ENCODE data around the gene PHF21B.

The PHF21B gene

DNA sequence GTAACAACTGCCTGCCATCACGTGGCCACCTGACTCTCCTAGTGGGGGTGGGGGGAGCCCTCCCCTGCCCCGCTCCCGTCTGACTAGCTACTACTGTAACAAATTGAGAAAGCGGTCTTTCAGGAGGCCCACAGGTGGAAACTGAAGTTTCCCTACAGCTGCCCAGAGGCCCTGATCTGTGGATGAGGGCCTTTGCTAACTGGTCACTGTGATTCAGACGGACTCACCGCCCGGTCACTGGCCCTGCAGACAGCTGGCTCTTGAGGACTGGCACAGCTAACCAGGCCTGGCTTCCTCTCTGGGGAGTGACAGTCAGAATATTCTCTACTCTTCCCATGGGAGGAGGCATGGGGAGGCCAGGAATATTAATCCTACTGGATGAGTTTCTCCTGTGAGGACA, 140.6 kb downstream of the PHF21B start:
- TF ChIP-seq, protein P1, sequence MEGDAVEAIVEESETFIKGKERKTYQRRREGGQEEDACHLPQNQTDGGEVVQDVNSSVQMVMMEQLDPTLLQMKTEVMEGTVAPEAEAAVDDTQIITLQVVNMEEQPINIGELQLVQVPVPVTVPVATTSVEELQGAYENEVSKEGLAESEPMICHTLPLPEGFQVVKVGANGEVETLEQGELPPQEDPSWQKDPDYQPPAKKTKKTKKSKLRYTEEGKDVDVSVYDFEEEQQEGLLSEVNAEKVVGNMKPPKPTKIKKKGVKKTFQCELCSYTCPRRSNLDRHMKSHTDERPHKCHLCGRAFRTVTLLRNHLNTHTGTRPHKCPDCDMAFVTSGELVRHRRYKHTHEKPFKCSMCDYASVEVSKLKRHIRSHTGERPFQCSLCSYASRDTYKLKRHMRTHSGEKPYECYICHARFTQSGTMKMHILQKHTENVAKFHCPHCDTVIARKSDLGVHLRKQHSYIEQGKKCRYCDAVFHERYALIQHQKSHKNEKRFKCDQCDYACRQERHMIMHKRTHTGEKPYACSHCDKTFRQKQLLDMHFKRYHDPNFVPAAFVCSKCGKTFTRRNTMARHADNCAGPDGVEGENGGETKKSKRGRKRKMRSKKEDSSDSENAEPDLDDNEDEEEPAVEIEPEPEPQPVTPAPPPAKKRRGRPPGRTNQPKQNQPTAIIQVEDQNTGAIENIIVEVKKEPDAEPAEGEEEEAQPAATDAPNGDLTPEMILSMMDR (IDR thresholded peaks at IDR 0.05; ENCODE audit: control insufficient read depth, insufficient read depth, low read depth, low read length, missing control alignments) = no peak
- no peak for DNase-seq (ENCODE audit: low read depth)
- no peak overlapping the region for H3K4me3 ChIP-seq (ENCODE audit: control insufficient read depth, low read depth, low read length)

DNA sequence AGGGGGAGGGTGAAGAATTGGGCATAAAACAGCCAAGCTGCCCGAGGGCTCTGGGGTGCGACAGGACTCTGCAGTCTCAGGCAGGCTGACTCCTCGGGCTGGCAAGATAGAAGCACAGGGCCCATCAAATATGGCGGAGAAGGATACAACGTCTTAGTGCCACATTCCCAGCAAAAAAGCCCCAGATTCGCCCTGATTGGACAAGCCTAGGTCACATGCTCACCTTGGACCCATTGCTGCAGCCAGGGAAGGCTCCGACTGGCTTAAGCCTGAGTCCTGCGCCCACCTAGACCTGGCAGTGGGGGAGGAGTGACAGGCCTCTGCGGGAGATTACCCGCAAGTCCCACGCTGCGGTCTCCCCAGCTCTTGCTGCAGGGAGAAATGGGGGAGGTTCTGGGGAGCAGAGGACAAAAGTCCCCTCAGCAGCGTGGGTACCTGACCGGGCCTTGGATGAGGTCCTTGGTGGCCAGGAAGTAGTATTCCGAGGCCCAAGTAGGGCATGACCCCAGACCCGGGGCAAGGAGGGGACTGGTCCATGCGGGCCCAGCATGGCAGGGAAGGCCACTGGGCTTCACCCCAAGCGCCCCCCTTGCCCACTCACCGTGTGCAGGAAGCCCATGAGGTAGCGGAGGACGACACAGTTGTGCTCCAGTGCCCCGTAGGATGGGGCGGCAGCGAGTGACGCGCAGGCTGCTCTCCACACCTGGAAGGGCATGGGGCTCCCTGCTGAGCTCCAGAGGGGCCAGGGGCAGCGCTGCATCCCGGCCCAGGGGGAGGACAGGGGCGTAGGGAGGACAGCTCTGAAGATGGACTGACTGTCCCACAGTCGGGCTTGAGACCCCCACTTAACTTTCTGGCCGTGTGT, 144.4 kb downstream of the PHF21B start:
- no peak for DNase-seq (ENCODE audit: low read depth)
- no peak overlapping the region for H3K4me3 ChIP-seq (ENCODE audit: control insufficient read depth, low read depth, low read length)
- TF ChIP-seq, protein P1 (IDR thresholded peaks at IDR 0.05; ENCODE audit: control insufficient read depth, insufficient read depth, low read depth, low read length, missing control alignments) = no peak

DNA sequence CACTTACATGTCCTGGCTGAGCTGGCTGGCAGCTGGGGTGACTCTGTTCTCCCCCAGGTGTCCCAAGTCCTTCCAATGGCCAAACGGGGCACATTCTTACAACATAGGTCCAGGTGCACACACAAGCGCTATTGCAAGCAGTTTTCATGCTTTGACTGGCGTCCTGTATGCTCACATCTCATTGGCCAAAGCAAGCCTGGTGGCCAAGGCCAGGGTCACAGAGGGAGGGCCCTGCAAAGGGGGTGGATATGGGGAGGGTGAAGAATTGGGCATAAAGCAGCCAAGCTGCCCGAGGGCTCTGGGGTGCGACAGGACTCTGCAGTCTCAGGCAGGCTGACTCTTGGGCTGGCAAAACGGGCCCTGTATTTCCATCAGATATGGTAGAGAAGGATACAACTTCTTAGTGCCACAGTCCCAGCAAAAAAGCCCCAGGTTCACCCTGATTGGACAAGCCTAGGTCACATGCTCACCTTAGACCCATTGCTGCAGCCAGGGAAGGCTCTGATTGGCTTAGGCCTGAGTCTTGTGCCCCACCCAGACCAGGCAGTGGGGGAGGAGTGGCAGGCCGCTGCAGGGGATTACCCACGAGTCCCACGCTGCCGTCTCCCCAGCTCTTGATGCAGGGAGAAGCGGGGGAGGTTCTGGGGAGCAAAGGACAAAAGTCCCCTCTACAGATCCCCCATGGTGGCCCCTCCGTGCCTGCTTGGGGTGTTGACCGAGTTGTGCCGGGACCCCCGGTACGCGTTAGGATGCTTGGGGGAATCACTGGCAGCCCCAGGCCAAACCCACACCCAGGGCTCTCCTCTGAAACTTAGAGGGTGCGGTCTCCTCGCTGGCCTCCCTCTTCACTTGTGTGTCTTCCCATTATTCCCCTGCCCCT, 146.6 kb downstream of the PHF21B start:
- H3K4me3 ChIP-seq (ENCODE audit: control insufficient read depth, low read depth, low read length) = no peak overlapping the region
- DNase-seq (ENCODE audit: low read depth) = no peak
- TF ChIP-seq, protein P1 (IDR thresholded peaks at IDR 0.05; ENCODE audit: control insufficient read depth, insufficient read depth, low read depth, low read length, missing control alignments) = no peak

DNA sequence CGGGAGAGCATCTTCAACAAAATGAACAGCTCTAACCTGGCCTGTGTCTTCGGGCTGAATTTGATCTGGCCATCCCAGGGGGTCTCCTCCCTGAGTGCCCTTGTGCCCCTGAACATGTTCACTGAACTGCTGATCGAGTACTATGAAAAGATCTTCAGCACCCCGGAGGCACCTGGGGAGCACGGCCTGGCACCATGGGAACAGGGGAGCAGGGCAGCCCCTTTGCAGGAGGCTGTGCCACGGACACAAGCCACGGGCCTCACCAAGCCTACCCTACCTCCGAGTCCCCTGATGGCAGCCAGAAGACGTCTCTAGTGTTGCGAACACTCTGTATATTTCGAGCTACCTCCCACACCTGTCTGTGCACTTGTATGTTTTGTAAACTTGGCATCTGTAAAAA, 147.5 kb downstream of the PHF21B start:
- TF ChIP-seq, protein P1 (IDR thresholded peaks at IDR 0.05; ENCODE audit: control insufficient read depth, insufficient read depth, low read depth, low read length, missing control alignments) = no peak
- no peak overlapping the region for H3K4me3 ChIP-seq (ENCODE audit: control insufficient read depth, low read depth, low read length)
- DNase-seq (ENCODE audit: low read depth) = no peak

DNA sequence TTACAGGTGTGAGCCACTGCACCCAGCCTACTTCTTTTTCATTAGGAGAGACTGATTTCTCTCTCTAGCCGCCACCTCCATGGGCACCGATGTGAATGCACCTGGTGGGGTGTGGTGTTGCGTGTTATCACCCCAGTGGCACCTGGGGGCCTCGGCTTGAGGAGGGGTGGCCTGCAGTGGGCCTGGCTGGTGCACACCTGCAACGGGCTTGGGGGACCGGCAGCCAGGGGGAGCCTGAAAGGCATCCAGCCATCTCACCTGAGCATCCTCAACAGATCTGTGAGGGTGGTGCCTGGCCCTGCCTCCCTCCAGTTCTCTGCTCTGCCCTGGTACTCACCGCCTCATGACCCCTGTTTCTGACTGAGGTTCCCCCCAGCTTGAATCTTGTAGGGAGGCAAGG, 148.6 kb downstream of the PHF21B start:
- TF ChIP-seq, protein P1 (IDR thresholded peaks at IDR 0.05; ENCODE audit: control insufficient read depth, insufficient read depth, low read depth, low read length, missing control alignments) = no peak
- no peak for DNase-seq (ENCODE audit: low read depth)

DNA sequence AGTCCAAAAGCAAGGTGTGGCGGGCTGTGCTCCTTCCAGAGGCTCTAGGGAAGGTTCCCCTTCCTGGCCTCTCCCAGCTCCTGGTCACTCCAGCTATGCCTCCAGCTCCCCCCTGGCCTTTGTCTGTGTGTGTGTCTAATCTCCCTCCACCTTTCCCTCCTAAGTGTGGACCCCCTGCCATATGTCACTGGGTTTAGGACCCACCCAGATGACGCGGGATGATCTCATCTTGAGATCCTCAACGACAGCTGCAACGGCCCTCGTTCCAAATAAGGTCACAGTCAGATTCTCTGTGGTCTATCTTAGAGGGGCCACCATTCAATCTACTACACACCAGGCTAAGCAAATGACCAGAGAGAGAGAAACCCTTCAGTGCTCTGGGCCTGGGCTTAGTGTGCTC, 149.5 kb downstream of the PHF21B start:
- no peak overlapping the region for H3K4me3 ChIP-seq (ENCODE audit: control insufficient read depth, low read depth, low read length)
- DNase-seq (ENCODE audit: low read depth) = no peak
- TF ChIP-seq, protein P1 (IDR thresholded peaks at IDR 0.05; ENCODE audit: control insufficient read depth, insufficient read depth, low read depth, low read length, missing control alignments) = no peak

More for the DNA sequence above, 148.6 kb downstream of the PHF21B start:
- H3K4me3 ChIP-seq (ENCODE audit: control insufficient read depth, low read depth, low read length) = no peak overlapping the region
